ENCODE measurements around the gene RPRD1B.

RPRD1B gene

DNA sequence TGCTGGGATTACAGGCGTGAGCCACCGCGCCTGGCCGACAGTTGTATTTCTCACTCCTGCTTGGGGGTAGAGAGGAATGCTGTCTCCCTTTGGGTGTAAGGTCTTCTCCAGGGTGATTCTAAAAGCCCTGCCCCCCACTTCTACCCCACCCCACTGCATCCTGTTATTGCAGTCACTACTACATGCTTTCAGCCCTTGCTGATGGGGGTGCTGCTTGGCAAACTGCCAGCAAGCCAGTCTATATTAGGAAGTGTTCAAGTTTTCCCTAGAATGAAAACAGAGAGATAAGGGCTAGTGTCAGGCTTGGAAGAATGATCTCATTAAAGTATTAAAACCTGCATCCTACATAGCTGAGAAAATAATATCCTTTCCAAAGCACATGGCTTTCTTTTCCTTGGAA lies 31.6 kb upstream of the RPRD1B start:
- H3K9me2 ChIP-seq (replicated peaks; ENCODE audit: insufficient read depth, low read length) = no peaks in the 10 kb centered on the region
- no peak overlapping the region for H3K4me3 ChIP-seq (ENCODE audit: low read length)
- no peaks in the 10 kb centered on the region for H3K4me1 ChIP-seq (ENCODE audit: low read length)
- H3K9ac ChIP-seq (ENCODE audit: low read length) = no peak overlapping the region
- H4K20me1 ChIP-seq (ENCODE audit: insufficient read depth, low read length) = no peaks in the 10 kb centered on the region
- no peaks in the 10 kb centered on the region for H3K27me3 ChIP-seq (replicated peaks; ENCODE audit: insufficient read depth, low read length)
- TF ChIP-seq EZH2 (optimal IDR thresholded peaks at IDR 0.05; ENCODE audit: low read depth, low read length) (no peak), EZH2phosphoT487 (IDR thresholded peaks at IDR 0.05; ENCODE audit: low read length) (no peak)
- TF ChIP-seq, protein P1, sequence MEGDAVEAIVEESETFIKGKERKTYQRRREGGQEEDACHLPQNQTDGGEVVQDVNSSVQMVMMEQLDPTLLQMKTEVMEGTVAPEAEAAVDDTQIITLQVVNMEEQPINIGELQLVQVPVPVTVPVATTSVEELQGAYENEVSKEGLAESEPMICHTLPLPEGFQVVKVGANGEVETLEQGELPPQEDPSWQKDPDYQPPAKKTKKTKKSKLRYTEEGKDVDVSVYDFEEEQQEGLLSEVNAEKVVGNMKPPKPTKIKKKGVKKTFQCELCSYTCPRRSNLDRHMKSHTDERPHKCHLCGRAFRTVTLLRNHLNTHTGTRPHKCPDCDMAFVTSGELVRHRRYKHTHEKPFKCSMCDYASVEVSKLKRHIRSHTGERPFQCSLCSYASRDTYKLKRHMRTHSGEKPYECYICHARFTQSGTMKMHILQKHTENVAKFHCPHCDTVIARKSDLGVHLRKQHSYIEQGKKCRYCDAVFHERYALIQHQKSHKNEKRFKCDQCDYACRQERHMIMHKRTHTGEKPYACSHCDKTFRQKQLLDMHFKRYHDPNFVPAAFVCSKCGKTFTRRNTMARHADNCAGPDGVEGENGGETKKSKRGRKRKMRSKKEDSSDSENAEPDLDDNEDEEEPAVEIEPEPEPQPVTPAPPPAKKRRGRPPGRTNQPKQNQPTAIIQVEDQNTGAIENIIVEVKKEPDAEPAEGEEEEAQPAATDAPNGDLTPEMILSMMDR (IDR thresholded peaks at IDR 0.05; ENCODE audit: low read length) = no peak
- H3K79me2 ChIP-seq (ENCODE audit: low read length) = no peaks in the 10 kb centered on the region
- no peaks in the 10 kb centered on the region for H3K9me3 ChIP-seq (replicated peaks; ENCODE audit: insufficient read depth, low read length)
- DNase-seq = no peak
- peaks cover 8% of the 10 kb centered on the region; the same call in 1 of the 2 replicates for H3K36me3 ChIP-seq (replicated peaks; ENCODE audit: insufficient read depth, low read length)
- no peak overlapping the region for H3K4me2 ChIP-seq (ENCODE audit: low read depth, low read length)
- no peak overlapping the region for H3K27ac ChIP-seq (ENCODE audit: low read length)
- no peaks in the 10 kb centered on the region for H3F3A ChIP-seq (ENCODE audit: insufficient read depth, low read length)
- no peak overlapping the region for H2AFZ ChIP-seq (ENCODE audit: low read length)

DNA sequence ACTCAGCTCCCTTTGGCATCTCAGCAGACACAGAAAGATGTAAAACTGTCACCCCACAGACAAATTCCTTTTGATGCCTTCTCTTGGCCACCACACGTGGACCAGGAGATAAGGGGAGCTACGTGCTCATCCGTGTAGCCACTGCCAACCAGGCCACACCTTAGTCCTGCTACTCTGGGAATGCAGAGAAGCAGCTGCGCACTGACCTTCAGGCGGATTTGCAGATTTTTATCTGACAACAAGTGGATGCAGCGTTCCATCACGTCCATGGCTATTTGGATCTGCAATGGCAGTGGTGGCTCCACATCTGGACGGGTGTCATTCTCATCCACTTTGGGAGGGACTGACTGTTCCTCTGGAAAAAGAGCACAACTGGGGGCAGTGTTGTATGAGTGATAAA lies 31.1 kb upstream of the RPRD1B start:
- 0 out of 2 replicates have a peak, but pooled peaks cover 4% of the 10 kb centered on the region for H3K79me2 ChIP-seq (ENCODE audit: low read length)
- H3K36me3 ChIP-seq (replicated peaks; ENCODE audit: insufficient read depth, low read length) = peaks cover 8% of the 10 kb centered on the region; the same call in 1 of the 2 replicates
- no peaks in the 10 kb centered on the region for H3F3A ChIP-seq (ENCODE audit: insufficient read depth, low read length)
- H3K4me3 ChIP-seq (ENCODE audit: low read length) = no peak overlapping the region
- H3K9me3 ChIP-seq (replicated peaks; ENCODE audit: insufficient read depth, low read length) = no peaks in the 10 kb centered on the region
- H3K4me2 ChIP-seq (ENCODE audit: low read depth, low read length) = no peak overlapping the region
- TF ChIP-seq EZH2phosphoT487 (IDR thresholded peaks at IDR 0.05; ENCODE audit: low read length) (no peak), EZH2 (optimal IDR thresholded peaks at IDR 0.05; ENCODE audit: low read depth, low read length) (no peak)
- TF ChIP-seq, protein P1 (IDR thresholded peaks at IDR 0.05; ENCODE audit: low read length) = no peak
- H3K27me3 ChIP-seq (replicated peaks; ENCODE audit: insufficient read depth, low read length) = no peaks in the 10 kb centered on the region
- no peaks in the 10 kb centered on the region for H3K9me2 ChIP-seq (replicated peaks; ENCODE audit: insufficient read depth, low read length)
- no peak overlapping the region for H3K27ac ChIP-seq (ENCODE audit: low read length)
- no peak overlapping the region for H2AFZ ChIP-seq (ENCODE audit: low read length)
- H4K20me1 ChIP-seq (ENCODE audit: insufficient read depth, low read length) = no peaks in the 10 kb centered on the region
- no peaks in the 10 kb centered on the region for H3K4me1 ChIP-seq (ENCODE audit: low read length)
- DNase-seq = no peak
- no peak overlapping the region for H3K9ac ChIP-seq (ENCODE audit: low read length)

DNA sequence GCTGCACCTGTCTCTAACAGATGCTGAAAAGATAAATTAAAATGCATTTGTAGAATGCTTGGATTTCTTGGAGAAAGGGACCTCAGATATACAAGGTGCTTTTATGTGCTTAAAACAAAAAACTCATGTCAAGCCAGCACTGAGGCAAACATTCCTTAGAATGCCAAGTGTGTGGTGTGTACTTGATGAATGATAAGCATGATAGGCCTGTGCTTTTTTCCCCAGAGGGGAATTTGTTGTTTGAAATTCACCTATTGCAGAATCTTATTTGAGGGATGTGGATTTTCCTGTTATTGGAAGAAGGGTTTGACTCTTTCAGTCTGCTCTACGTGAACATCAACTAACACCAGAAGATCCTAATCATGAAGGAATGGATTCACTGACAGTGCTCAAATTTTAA lies 29.1 kb upstream of the RPRD1B start:
- H4K20me1 ChIP-seq (ENCODE audit: insufficient read depth, low read length) = no peaks in the 10 kb centered on the region
- TF ChIP-seq, protein P1 (IDR thresholded peaks at IDR 0.05; ENCODE audit: low read length) = no peak
- TF ChIP-seq EZH2phosphoT487 (IDR thresholded peaks at IDR 0.05; ENCODE audit: low read length) (no peak), EZH2 (optimal IDR thresholded peaks at IDR 0.05; ENCODE audit: low read depth, low read length) (no peak)

More for the DNA sequence above, 29.1 kb upstream of the RPRD1B start:
- H2AFZ ChIP-seq (ENCODE audit: low read length) = no peak overlapping the region
- H3K27me3 ChIP-seq (replicated peaks; ENCODE audit: insufficient read depth, low read length) = no peaks in the 10 kb centered on the region
- no peaks in the 10 kb centered on the region for H3F3A ChIP-seq (ENCODE audit: insufficient read depth, low read length)
- H3K4me3 ChIP-seq (ENCODE audit: low read length) = no peak overlapping the region
- H3K9ac ChIP-seq (ENCODE audit: low read length) = no peak overlapping the region
- no peaks in the 10 kb centered on the region for H3K9me3 ChIP-seq (replicated peaks; ENCODE audit: insufficient read depth, low read length)
- H3K9me2 ChIP-seq (replicated peaks; ENCODE audit: insufficient read depth, low read length) = no peaks in the 10 kb centered on the region
- H3K36me3 ChIP-seq (replicated peaks; ENCODE audit: insufficient read depth, low read length) = peaks cover 3% of the 10 kb centered on the region; the same call in 1 of the 2 replicates
- H3K79me2 ChIP-seq (ENCODE audit: low read length) = peaks cover 22% of the 10 kb centered on the region
- H3K4me2 ChIP-seq (ENCODE audit: low read depth, low read length) = no peak overlapping the region
- no peak overlapping the region for H3K27ac ChIP-seq (ENCODE audit: low read length)
- no peak for DNase-seq
- no peaks in the 10 kb centered on the region for H3K4me1 ChIP-seq (ENCODE audit: low read length)
